GM06990 (cell line): ENCODE data around the gene SFXN2.
"Not testable (repeated sequence)": the region's sequence is repeated elsewhere in the genome, so short reads cannot be mapped to it uniquely, and the experiment has no call there.

Experiments used
- DNase-seq: peaks from one replicate; pipeline ENCODE4 v3.0.0-alpha.2; 2011; ENCODE audit not compliant: insufficient read length; ENCODE audit errors: extremely low read depth
- H3K27me3 ChIP-seq: replicated peaks from 2 replicates; pipeline ENCODE4 v1.6.0; 2011; ENCODE audit warnings: low read length; ENCODE audit not compliant: control insufficient read depth, insufficient read depth
- H3K36me3 ChIP-seq: 2 replicates; pipeline ENCODE4 v1.5.1; 2011; ENCODE audit warnings: low read length; ENCODE audit not compliant: control insufficient read depth, insufficient read depth
- H3K4me3 ChIP-seq: replicated peaks from 2 replicates; pipeline ENCODE4 v1.5.1; 2011; ENCODE audit warnings: low read depth, mild to moderate bottlenecking, control low read depth, low read length
- CTCF ChIP-seq: IDR thresholded peaks from 2 replicates; pipeline ENCODE4 v1.5.1; 2011; ENCODE audit warnings: low read length, control low read depth, mild to moderate bottlenecking, inconsistent platforms; ENCODE audit not compliant: insufficient read depth, poor library complexity, severe bottlenecking

The SFXN2 gene

GRCh38 chr10:102691285-102692066, 23.0 kb upstream of the SFXN2 start:
- no peak for TF ChIP-seq CTCF
- no peaks in the 10 kb centered on the region for H3K36me3 ChIP-seq
- H3K27me3 ChIP-seq = no peaks in the 10 kb centered on the region
- no peak overlapping the region for H3K4me3 ChIP-seq
- no peak for DNase-seq

GRCh38 chr10:102695401-102695800, 19.0 kb upstream of the SFXN2 start:
- H3K4me3 ChIP-seq, H3K27me3 ChIP-seq, DNase-seq, H3K36me3 ChIP-seq: not testable (repeated sequence)

- no peaks in the 10 kb centered on the region for H3K27me3 ChIP-seq
- H3K4me3 ChIP-seq = no peak overlapping the region
- H3K36me3 ChIP-seq = peaks cover 4% of the 10 kb centered on the region; the same call in 1 of the 2 replicates
- no peak for TF ChIP-seq CTCF
- no peak for DNase-seq
Measured at GRCh38 chr10:102696736-102697135, 17.7 kb upstream of the SFXN2 start.

GRCh38 chr10:102698894-102699293, 15.5 kb upstream of the SFXN2 start:
- peaks cover 4% of the 10 kb centered on the region; the same call in 1 of the 2 replicates for H3K36me3 ChIP-seq
- no peak for TF ChIP-seq CTCF
- no peak overlapping the region for H3K4me3 ChIP-seq
- no peak for DNase-seq
- no peaks in the 10 kb centered on the region for H3K27me3 ChIP-seq

- DNase-seq = no peak
- Histone ChIP-seq H3K36me3 (peaks cover 4% of the 10 kb centered on the region; the same call in 1 of the 2 replicates), H3K27me3 (no peaks in the 10 kb centered on the region), H3K4me3 (no peak overlapping the region)
- no peak for TF ChIP-seq CTCF
Measured at GRCh38 chr10:102701272-102701671, 13.2 kb upstream of the SFXN2 start.

- no peak overlapping the region for H3K4me3 ChIP-seq
- H3K36me3 ChIP-seq = peaks cover 4% of the 10 kb centered on the region; the same call in 1 of the 2 replicates
- no peaks in the 10 kb centered on the region for H3K27me3 ChIP-seq
- DNase-seq = no peak
- TF ChIP-seq CTCF = no peak
Measured at GRCh38 chr10:102701796-102702195, 12.6 kb upstream of the SFXN2 start.
